Measurements from ENCODE around the gene AGTPBP1.
A peak's percentile ranks its signal among the peaks of the same experiment; 100 is the strongest.
"Not testable (repeated sequence)": the region's sequence is repeated elsewhere in the genome, so short reads cannot be mapped to it uniquely, and the experiment has no call there.

The AGTPBP1 gene, protein sequence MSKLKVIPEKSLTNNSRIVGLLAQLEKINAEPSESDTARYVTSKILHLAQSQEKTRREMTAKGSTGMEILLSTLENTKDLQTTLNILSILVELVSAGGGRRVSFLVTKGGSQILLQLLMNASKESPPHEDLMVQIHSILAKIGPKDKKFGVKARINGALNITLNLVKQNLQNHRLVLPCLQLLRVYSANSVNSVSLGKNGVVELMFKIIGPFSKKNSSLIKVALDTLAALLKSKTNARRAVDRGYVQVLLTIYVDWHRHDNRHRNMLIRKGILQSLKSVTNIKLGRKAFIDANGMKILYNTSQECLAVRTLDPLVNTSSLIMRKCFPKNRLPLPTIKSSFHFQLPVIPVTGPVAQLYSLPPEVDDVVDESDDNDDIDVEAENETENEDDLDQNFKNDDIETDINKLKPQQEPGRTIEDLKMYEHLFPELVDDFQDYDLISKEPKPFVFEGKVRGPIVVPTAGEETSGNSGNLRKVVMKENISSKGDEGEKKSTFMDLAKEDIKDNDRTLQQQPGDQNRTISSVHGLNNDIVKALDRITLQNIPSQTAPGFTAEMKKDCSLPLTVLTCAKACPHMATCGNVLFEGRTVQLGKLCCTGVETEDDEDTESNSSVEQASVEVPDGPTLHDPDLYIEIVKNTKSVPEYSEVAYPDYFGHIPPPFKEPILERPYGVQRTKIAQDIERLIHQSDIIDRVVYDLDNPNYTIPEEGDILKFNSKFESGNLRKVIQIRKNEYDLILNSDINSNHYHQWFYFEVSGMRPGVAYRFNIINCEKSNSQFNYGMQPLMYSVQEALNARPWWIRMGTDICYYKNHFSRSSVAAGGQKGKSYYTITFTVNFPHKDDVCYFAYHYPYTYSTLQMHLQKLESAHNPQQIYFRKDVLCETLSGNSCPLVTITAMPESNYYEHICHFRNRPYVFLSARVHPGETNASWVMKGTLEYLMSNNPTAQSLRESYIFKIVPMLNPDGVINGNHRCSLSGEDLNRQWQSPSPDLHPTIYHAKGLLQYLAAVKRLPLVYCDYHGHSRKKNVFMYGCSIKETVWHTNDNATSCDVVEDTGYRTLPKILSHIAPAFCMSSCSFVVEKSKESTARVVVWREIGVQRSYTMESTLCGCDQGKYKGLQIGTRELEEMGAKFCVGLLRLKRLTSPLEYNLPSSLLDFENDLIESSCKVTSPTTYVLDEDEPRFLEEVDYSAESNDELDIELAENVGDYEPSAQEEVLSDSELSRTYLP

GRCh38 chr9:85741875-85742596, at the start of gene AGTPBP1:
AGTPBP1 (minus strand) TSS chr9:85741954; CDS start chr9:85712533, 29,421 bp downstream.
- DNase-seq (ENCODE audit: low read depth in 2 of 2) = peak; percentile 95 to 97

DNA sequence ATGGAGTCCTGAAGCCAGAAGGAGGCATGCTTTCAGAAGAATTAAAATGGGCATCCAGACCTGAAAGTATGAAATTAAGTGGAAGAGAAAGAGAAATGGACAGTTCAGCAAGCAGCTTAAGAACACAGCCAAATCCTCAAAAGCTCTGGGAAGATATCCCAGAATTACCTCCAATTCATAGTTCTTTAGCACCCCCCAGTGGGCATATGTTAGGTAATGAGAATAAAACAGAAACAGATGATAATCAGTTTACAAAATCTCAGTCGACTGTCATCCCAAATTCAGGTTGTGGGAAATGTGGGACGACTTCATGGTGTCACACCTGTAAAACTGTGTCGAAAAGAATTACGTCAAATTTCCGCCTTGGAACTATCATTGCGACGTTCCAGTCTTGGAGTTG, 44.4 kb upstream of the AGTPBP1 start:
- DNase-seq (ENCODE audit: low read depth in 2 of 2) = not testable (repeated sequence)

- DNase-seq (ENCODE audit: low read depth in 2 of 2) = not testable (repeated sequence)
These were observed 32.1 kb upstream of the AGTPBP1 start for GRCh38 chr9:85773844-85774243.

DNA sequence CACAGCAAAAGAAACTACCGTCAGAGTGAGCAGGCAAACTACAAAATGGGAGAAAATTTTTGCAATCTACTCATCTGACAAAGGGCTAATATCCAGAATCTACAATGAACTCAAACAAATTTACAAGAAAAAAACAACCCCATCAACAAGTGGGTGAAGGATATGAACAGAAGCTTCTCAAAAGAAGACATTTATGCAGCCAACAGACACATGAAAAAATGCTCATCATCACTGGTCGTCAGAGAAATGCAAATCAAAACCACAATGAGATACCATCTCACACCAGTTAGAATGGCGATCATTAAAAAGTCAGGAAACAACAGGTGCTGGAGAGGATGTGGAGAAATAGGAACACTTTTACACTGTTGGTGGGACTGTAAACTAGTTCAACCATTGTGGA, 20.0 kb upstream of the AGTPBP1 start:
- not testable (repeated sequence) for DNase-seq (ENCODE audit: low read depth in 2 of 2)

DNA sequence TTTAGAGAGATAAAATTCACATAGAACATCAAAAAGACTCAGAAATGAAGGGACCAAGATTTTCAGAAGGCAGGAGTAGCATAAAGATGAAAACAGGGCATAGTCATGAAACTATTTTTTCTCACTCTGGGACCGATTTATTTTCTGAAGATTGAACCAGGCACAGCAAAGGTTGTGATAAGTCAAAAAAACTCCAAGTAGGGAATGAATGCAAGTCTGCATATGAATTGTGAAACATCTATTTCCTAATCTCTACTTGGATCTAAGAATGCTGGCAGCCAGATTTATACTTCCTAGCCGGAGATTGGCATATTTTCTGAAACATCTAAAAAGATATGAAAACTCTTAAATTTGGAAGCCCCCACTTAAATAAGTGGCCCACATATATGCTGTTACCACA, 16.0 kb upstream of the AGTPBP1 start:
- DNase-seq (ENCODE audit: low read depth in 2 of 2) = not testable (repeated sequence)

- not testable (repeated sequence) for DNase-seq (ENCODE audit: low read depth in 2 of 2)
These were observed 14.5 kb upstream of the AGTPBP1 start for GRCh38 chr9:85756216-85756615.

- DNase-seq (ENCODE audit: low read depth in 2 of 2) = no peak
These were observed 4.6 kb upstream of the AGTPBP1 start for GRCh38 chr9:85746309-85746708.

DNA sequence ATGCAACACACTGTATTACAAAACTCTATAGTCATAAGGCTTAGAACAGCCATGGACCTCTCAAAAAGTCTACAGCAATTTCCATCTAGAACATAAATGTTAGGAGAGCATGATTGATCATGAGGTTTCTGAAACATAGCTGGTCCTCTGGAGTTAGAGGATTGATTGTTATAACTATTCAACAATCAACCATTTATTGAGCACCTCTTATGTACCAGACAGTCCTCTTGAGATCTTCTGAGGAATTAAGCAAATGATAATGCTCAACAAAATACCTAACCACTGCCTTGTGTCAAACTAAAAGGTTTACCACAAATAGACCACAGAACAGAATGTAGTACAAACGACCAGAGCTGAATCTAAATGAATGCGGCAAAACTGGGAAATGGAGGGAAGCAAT, 3.4 kb upstream of the AGTPBP1 start:
- DNase-seq (ENCODE audit: low read depth in 2 of 2) = no peak

- no peak for DNase-seq (ENCODE audit: low read depth in 2 of 2)
These were observed 2.7 kb upstream of the AGTPBP1 start for GRCh38 chr9:85744480-85744879.

- no peak for DNase-seq (ENCODE audit: low read depth in 2 of 2)
These were observed 1.7 kb upstream of the AGTPBP1 start for GRCh38 chr9:85743275-85744128.

GRCh38 chr9:85742597-85742936, 813 bp upstream of the AGTPBP1 start:
- DNase-seq (ENCODE audit: low read depth in 2 of 2) = no peak

- DNase-seq (ENCODE audit: low read depth in 2 of 2) = peak; percentile 31 to 43
These were observed 469 bp downstream of the AGTPBP1 start for GRCh38 chr9:85741095-85741874.

DNA sequence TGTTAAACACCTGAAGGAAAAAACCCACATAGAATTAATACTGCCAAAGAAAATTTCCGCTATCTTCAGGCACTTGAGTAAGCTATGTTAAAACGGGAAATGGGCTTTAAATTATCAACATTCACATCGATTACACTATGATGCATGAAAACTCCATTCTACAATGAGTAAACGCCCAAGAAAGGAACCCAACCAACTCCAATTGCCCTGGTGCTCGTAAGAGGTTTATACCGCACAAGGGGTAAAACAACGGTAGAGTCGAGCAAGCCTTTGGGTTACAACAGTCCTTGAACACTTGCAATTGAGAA, 1.0 kb downstream of the AGTPBP1 start:
- no peak for DNase-seq (ENCODE audit: low read depth in 2 of 2)

- DNase-seq (ENCODE audit: low read depth in 2 of 2) = no peak
These were observed 3.2 kb downstream of the AGTPBP1 start for GRCh38 chr9:85738509-85738908.

DNA sequence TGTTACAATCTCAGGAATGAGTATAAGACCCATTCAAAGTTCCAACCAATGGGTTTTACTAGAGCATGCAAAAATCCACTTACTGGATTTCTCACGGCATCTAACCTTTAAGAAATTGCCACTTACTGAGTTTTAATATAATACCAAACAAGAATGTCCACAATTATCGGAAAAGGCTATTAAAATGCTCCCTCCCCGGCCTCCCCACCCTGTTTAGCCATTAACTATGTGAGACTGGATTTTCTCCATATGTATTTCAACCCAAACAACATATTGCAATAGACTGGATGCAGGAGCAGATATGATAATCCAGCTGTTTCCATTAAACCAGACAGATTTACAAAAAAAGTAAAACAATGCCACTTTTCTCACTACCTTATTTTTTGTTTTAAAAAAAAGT, 4.1 kb downstream of the AGTPBP1 start:
- DNase-seq (ENCODE audit: low read depth in 2 of 2) = no peak

- no peak for DNase-seq (ENCODE audit: low read depth in 2 of 2)
These were observed 10.7 kb downstream of the AGTPBP1 start for GRCh38 chr9:85730916-85731630.

DNA sequence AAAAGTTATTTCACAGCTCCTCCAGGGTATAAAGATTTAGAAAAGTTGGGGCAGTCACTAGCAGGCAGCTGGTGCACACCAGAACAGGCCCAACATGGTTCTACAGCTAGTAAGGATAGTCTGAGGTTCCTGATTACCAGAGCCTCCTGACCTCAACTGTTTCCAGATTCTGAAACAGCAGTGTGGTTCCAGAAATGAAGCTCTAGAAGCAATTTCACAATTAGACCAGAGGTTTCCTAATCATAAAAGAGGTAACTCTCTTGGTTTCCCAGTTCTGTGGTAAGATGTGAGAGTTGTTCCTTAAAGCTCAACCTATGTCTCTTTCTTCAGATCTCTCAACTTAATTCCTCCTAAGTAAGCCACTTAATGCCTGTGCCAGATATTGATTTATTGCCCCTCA, 11.9 kb downstream of the AGTPBP1 start:
- no peak for DNase-seq (ENCODE audit: low read depth in 2 of 2)

DNA sequence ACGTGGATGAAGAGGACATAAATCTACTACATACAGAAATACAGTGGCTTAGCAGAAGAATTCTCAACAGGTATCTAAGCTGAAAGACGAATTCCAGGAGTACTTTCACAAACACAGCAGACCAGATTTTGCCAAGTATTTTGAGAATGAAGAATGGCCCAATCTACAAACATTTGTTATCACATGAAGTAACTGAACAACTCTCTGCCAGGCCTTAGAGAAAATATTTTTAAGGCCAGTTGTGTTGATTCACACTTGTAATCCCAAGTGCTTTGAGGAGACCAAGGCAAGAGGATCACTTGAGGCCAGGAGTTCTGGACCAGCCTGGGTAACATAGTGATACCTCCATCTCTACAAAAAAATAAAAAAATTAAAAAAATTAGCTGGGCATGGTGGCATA, 14.3 kb downstream of the AGTPBP1 start:
- DNase-seq (ENCODE audit: low read depth in 2 of 2) = no peak

GRCh38 chr9:85726737-85727136, 15.0 kb downstream of the AGTPBP1 start:
- no peak for DNase-seq (ENCODE audit: low read depth in 2 of 2)
